Neural progenitor cell (in vitro differentiated cells): ENCODE data around the gene PPM1G. TPM values are rescaled to one million over a fixed set of nuclear protein-coding genes. Genes with fewer than 3 reads are reported as not detected.

Experiments used
- DNase-seq: peaks from one replicate; pipeline ENCODE4 v3.0.0-alpha.2; 2016; ENCODE audit warnings: low spot score
- H2AFZ ChIP-seq: fragments of 200-600 bp; sonication (generic); replicated peaks from 2 replicates; pipeline ENCODE4 v1.6.1; 2016; ENCODE audit warnings: antibody characterized with exemption
- H3F3A ChIP-seq: fragments of 200-600 bp; sonication (generic); 2 replicates; pipeline ENCODE4 v1.6.1; 2016; ENCODE audit warnings: antibody characterized with exemption, low read depth
- H3K27ac ChIP-seq: fragments of 200-600 bp; sonication (generic); 2 replicates; pipeline ENCODE4 v1.5.1; 2016; ENCODE audit warnings: mild to moderate bottlenecking
- H3K27me3 ChIP-seq: fragments of 200-600 bp; sonication (generic); 2 replicates; pipeline ENCODE4 v1.6.1; 2016; ENCODE audit warnings: mild to moderate bottlenecking, moderate library complexity
- H3K36me3 ChIP-seq: fragments of 200-600 bp; sonication (generic); 2 replicates; pipeline ENCODE4 v1.5.1; 2016
- H3K4me1 ChIP-seq: fragments of 200-600 bp; sonication (generic); 2 replicates; pipeline ENCODE4 v1.6.1; 2016; ENCODE audit warnings: mixed run types
- H3K4me2 ChIP-seq: fragments of 200-600 bp; sonication (generic); 2 replicates; pipeline ENCODE4 v1.6.1; 2016
- H3K4me3 ChIP-seq: fragments of 200-600 bp; sonication (generic); 2 replicates; pipeline ENCODE4 v1.5.1; 2016
- H3K79me2 ChIP-seq: fragments of 200-600 bp; sonication (generic); 2 replicates; pipeline ENCODE4 v1.6.1; 2016; ENCODE audit warnings: low read depth
- H3K9ac ChIP-seq: fragments of 200-600 bp; sonication (generic); 2 replicates; pipeline ENCODE4 v1.6.1; 2016
- H3K9me3 ChIP-seq: fragments of 200-600 bp; sonication (generic); 2 replicates; pipeline ENCODE4 v1.5.1; 2016; ENCODE audit warnings: low read depth
- H4K20me1 ChIP-seq: fragments of 200-600 bp; sonication (generic); 2 replicates; pipeline ENCODE4 v1.6.1; 2016; ENCODE audit warnings: low read depth
- H3K27ac Mint-ChIP-seq: 3 replicates; pipeline ENCODE4 v1.8.0; 2021; ENCODE audit warnings: mixed read lengths
- H3K27me3 Mint-ChIP-seq: 2 replicates; pipeline ENCODE4 v1.8.0; 2022; ENCODE audit warnings: low read depth, mild to moderate bottlenecking, inconsistent platforms, moderate library complexity, mixed read lengths; ENCODE audit not compliant: insufficient read depth
- H3K36me3 Mint-ChIP-seq: 3 replicates; pipeline ENCODE4 v1.8.0; 2021; ENCODE audit warnings: mixed read lengths
- H3K4me1 Mint-ChIP-seq: 3 replicates; pipeline ENCODE4 v1.8.0; 2021; ENCODE audit warnings: mixed read lengths
- H3K4me3 Mint-ChIP-seq: 3 replicates; pipeline ENCODE4 v1.8.0; 2021; ENCODE audit warnings: mild to moderate bottlenecking, moderate library complexity, mixed read lengths
- H3K9me3 Mint-ChIP-seq: 3 replicates; pipeline ENCODE4 v1.8.0; 2020; ENCODE audit warnings: mixed read lengths
- CTCF ChIP-seq: fragments of 200-600 bp; sonication (generic); IDR thresholded peaks from 2 replicates; pipeline ENCODE4 v1.5.1; 2017; ENCODE audit warnings: antibody characterized with exemption, mild to moderate bottlenecking
- EZH2 ChIP-seq: fragments of 200-600 bp; sonication (generic); IDR thresholded peaks from 2 replicates; pipeline ENCODE4 v1.6.1; 2017; ENCODE audit warnings: antibody characterized with exemption, mild to moderate bottlenecking, moderate library complexity
- EZH2phosphoT487 ChIP-seq: fragments of 200-600 bp; sonication (generic); IDR thresholded peaks from 2 replicates; pipeline ENCODE4 v1.6.1; 2017; ENCODE audit warnings: antibody characterized with exemption
- total RNA-seq: library from RNA; depleted of rRNA; stranded (reverse); fragments of >200 nt; gene quantifications from 2 replicates; pipeline ENCODE4 v1.2.3, GENCODE V29; 2015; ENCODE audit warnings: low replicate concordance

PPM1G gene
- total RNA-seq, 1 donor from 2014 or later: 114 TPM

- no peaks in the 10 kb centered on the region for H3K9me3 ChIP-seq
- Mint-ChIP-seq H3K36me3 (no peaks in the 10 kb centered on the region), H3K4me3 (no peak overlapping the region), H3K9me3 (no peaks in the 10 kb centered on the region), H3K27ac (no peak overlapping the region), H3K27me3 (no peaks in the 10 kb centered on the region), H3K4me1 (peaks cover 13% of the 10 kb centered on the region)
- no peak overlapping the region for H3K27ac ChIP-seq
- H3K9ac ChIP-seq: no peak overlapping the region
- no peak overlapping the region for H3K4me2 ChIP-seq
- no peaks in the 10 kb centered on the region for H3K27me3 ChIP-seq
- H3K79me2 ChIP-seq: peaks cover 99% of the 10 kb centered on the region
- no peaks in the 10 kb centered on the region for H3K36me3 ChIP-seq
- H4K20me1 ChIP-seq: peaks cover 58% of the 10 kb centered on the region
- H3F3A ChIP-seq: peaks cover 5% of the 10 kb centered on the region
- no peaks in the 10 kb centered on the region for H3K4me1 ChIP-seq
- H3K4me3 ChIP-seq: no peak overlapping the region
- H2AFZ ChIP-seq: no peak overlapping the region
- TF ChIP-seq EZH2phosphoT487 (no peak), EZH2 (no peak), CTCF (no peak)
- no peak for DNase-seq
Observed at GRCh38 chr2:27350106-27350693, 59.2 kb downstream of the PPM1G start.

- no peaks in the 10 kb centered on the region for H3K9me3 ChIP-seq
- Mint-ChIP-seq H3K4me3 (no peak overlapping the region), H3K4me1 (no peaks in the 10 kb centered on the region), H3K36me3 (peaks cover 2% of the 10 kb centered on the region), H3K27ac (no peak overlapping the region), H3K9me3 (no peaks in the 10 kb centered on the region), H3K27me3 (no peaks in the 10 kb centered on the region)
- DNase-seq: no peak
- H3K79me2 ChIP-seq: peaks cover 95% of the 10 kb centered on the region
- no peak overlapping the region for H3K27ac ChIP-seq
- H3K4me2 ChIP-seq: no peak overlapping the region
- no peaks in the 10 kb centered on the region for H3K4me1 ChIP-seq
- peaks cover 5% of the 10 kb centered on the region for H3F3A ChIP-seq
- H3K27me3 ChIP-seq: no peaks in the 10 kb centered on the region
- H3K36me3 ChIP-seq: no peaks in the 10 kb centered on the region
- TF ChIP-seq EZH2: no peak
- H4K20me1 ChIP-seq: peaks cover 54% of the 10 kb centered on the region
- no peak overlapping the region for H2AFZ ChIP-seq
- no peak overlapping the region for H3K4me3 ChIP-seq
- no peak overlapping the region for H3K9ac ChIP-seq
Observed at GRCh38 chr2:27347641-27348040, 61.8 kb downstream of the PPM1G start.

- Histone ChIP-seq H3K27ac (no peak overlapping the region), H4K20me1 (no peaks in the 10 kb centered on the region), H2AFZ (no peak overlapping the region), H3K79me2 (no peaks in the 10 kb centered on the region), H3K27me3 (no peaks in the 10 kb centered on the region), H3K9ac (no peak overlapping the region), H3K4me1 (no peaks in the 10 kb centered on the region), H3K9me3 (no peaks in the 10 kb centered on the region), H3K4me3 (no peak overlapping the region), H3F3A (no peaks in the 10 kb centered on the region), H3K36me3 (peaks cover 6% of the 10 kb centered on the region), H3K4me2 (no peak overlapping the region)
- H3K27ac Mint-ChIP-seq: no peak overlapping the region
- H3K36me3 Mint-ChIP-seq: peaks cover 27% of the 10 kb centered on the region
- no peak for TF ChIP-seq EZH2
- TF ChIP-seq CTCF: no peak
- no peak for TF ChIP-seq EZH2phosphoT487
- H3K4me3 Mint-ChIP-seq: no peak overlapping the region
- peaks cover 5% of the 10 kb centered on the region for H3K27me3 Mint-ChIP-seq
- H3K4me1 Mint-ChIP-seq: no peaks in the 10 kb centered on the region
- H3K9me3 Mint-ChIP-seq: no peaks in the 10 kb centered on the region
- no peak for DNase-seq
Observed at GRCh38 chr2:27336173-27336572, 73.2 kb downstream of the PPM1G start.

GRCh38 chr2:27335311-27335710, 74.1 kb downstream of the PPM1G start:
- no peak for TF ChIP-seq CTCF
- TF ChIP-seq EZH2: no peak
- no peak overlapping the region for H3K4me3 Mint-ChIP-seq

More at GRCh38 chr2:27335311-27335710, 74.1 kb downstream of the PPM1G start:
- no peaks in the 10 kb centered on the region for H3K9me3 Mint-ChIP-seq
- no peak overlapping the region for H3K27ac Mint-ChIP-seq
- H3K4me1 ChIP-seq: no peaks in the 10 kb centered on the region
- H3K79me2 ChIP-seq: no peaks in the 10 kb centered on the region
- no peaks in the 10 kb centered on the region for H3K9me3 ChIP-seq
- H3K27me3 Mint-ChIP-seq: peaks cover 5% of the 10 kb centered on the region
- no peak overlapping the region for H3K27ac ChIP-seq
- H3K4me3 ChIP-seq: no peak overlapping the region
- H3K36me3 Mint-ChIP-seq: peaks cover 27% of the 10 kb centered on the region
- H3F3A ChIP-seq: no peaks in the 10 kb centered on the region
- H3K27me3 ChIP-seq: no peaks in the 10 kb centered on the region
- no peak overlapping the region for H2AFZ ChIP-seq
- peaks cover 6% of the 10 kb centered on the region for H3K36me3 ChIP-seq
- no peaks in the 10 kb centered on the region for H4K20me1 ChIP-seq
- H3K9ac ChIP-seq: no peak overlapping the region
- no peaks in the 10 kb centered on the region for H3K4me1 Mint-ChIP-seq
- no peak overlapping the region for H3K4me2 ChIP-seq
- no peak for DNase-seq
